ENCODE measurements around the gene GRAMD1B. TPM values are rescaled to one million over a fixed set of nuclear protein-coding genes. Genes with fewer than 3 reads are reported as not detected.
"Not testable (repeated sequence)": the region's sequence is repeated elsewhere in the genome, so short reads cannot be mapped to it uniquely, and the experiment has no call there.

Gene GRAMD1B
- polyA plus RNA-seq, 3 donors, result 11.9 to 15.3 (median 12.8) TPM

DNA sequence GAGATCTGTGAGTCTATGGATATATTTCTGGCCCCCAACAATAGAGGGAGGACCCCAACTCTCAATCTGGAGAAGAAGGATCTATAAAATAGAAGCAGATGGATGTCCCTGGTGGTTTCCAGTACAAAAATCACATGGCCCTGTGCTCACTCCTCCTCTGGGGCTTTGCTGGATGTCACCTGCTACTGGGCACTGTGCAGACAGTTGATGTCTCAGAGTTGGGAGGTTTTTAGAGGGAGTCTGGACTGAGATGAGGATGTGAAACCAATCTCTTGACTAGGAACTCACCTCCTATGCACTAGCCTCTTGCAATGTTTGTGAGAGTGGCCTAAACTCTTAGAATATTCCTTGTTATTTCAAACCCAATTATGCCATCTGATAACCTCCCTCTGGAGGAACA, 117.1 kb downstream of the GRAMD1B start:
- no peak for DNase-seq (ENCODE audit: extremely low read depth in 1 of 11, low read depth in 9 of 11, low spot score in 4 of 11)

GRCh38 chr11:123548774-123549173, 118.7 kb downstream of the GRAMD1B start:
- DNase-seq (ENCODE audit: extremely low read depth in 1 of 11, low read depth in 9 of 11, low spot score in 4 of 11), result no peak

- no peak for DNase-seq (ENCODE audit: extremely low read depth in 1 of 11, low read depth in 9 of 11, low spot score in 4 of 11)
These were observed 120.2 kb downstream of the GRAMD1B start for GRCh38 chr11:123549926-123550917.

- DNase-seq (ENCODE audit: extremely low read depth in 1 of 11, low read depth in 9 of 11, low spot score in 4 of 11), result no peak
These were observed 121.0 kb downstream of the GRAMD1B start for GRCh38 chr11:123551079-123551478.

GRCh38 chr11:123556633-123557032, 126.6 kb downstream of the GRAMD1B start:
- DNase-seq (ENCODE audit: extremely low read depth in 1 of 11, low read depth in 9 of 11, low spot score in 4 of 11), result no peak

- DNase-seq (ENCODE audit: extremely low read depth in 1 of 11, low read depth in 9 of 11, low spot score in 4 of 11), result no peak
These were observed 128.7 kb downstream of the GRAMD1B start for GRCh38 chr11:123558536-123559315.

GRCh38 chr11:123559523-123559955, 129.5 kb downstream of the GRAMD1B start:
- no peak for DNase-seq (ENCODE audit: extremely low read depth in 1 of 11, low read depth in 9 of 11, low spot score in 4 of 11)

GRCh38 chr11:123560006-123560405, 129.9 kb downstream of the GRAMD1B start:
- peak in 4 of 11 donors; percentile 45 to 68 (median 63) for DNase-seq (ENCODE audit: extremely low read depth in 1 of 11, low read depth in 9 of 11, low spot score in 4 of 11)

DNA sequence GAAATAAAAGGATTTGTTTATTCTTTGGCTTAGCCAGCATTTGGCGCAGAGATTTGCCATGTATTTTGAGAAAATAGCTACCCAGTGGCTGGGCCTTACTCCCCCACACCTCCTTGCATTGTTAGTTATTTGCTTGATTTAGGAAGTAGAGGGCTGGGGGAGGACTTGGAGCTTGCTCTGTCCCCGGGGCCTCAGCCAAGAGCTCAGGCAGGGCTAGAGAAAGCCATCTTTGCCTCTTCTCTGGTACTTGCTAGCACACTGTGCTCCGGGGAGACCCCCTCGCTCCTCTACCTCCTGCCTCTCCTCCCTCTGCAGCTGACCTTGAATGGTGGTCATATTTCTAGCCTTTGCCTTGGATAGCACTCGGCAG, 131.3 kb downstream of the GRAMD1B start:
- peak in 1 of 11 donors; percentile 11 for DNase-seq (ENCODE audit: extremely low read depth in 1 of 11, low read depth in 9 of 11, low spot score in 4 of 11)

DNA sequence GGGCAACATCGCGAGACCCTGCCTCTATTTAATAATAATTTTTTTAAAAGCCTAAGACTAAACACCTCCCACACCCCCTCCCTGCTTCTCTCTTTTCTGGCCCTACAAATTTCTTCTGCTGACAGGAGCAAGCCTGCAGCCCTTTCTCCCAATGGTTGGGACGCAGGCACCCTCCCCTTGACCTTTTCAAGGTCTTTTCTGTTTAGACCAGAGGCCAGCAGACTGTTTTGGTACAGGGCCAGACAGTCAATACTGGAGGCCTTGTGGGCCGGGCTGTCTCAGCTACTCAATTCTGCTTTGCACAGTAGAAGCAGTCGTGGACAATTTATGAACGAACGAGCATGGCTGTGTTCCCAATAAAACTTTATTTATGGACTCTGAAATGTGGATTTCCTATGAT, 132.1 kb downstream of the GRAMD1B start:
- peak in 2 of 11 donors; percentile 35 to 51 for DNase-seq (ENCODE audit: extremely low read depth in 1 of 11, low read depth in 9 of 11, low spot score in 4 of 11)

DNA sequence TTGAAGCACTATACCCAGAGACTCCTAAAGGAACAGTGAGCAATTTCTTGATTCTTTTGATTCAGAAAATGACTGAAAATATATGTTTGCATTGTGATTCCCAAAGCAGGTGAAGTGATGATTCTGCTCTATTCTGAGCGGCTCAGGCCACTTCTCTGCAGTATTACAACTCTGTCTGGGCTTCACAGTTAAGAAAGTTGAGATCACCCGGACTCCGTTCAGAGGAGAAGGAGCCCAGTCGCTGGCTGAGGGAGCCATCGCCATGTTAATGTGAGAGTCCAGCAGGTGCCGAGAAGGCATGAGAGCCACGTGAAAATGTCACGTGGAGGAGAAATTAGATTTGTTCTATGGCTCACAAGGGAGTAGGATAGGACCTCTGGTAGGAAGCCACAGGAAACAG, 132.8 kb downstream of the GRAMD1B start:
- DNase-seq (ENCODE audit: extremely low read depth in 1 of 11, low read depth in 9 of 11, low spot score in 4 of 11), result no peak

- DNase-seq (ENCODE audit: extremely low read depth in 1 of 11, low read depth in 9 of 11, low spot score in 4 of 11), result no peak
These were observed 134.2 kb downstream of the GRAMD1B start for GRCh38 chr11:123564221-123564620.

GRCh38 chr11:123566852-123567251, 136.8 kb downstream of the GRAMD1B start:
- DNase-seq (ENCODE audit: extremely low read depth in 1 of 11, low read depth in 9 of 11, low spot score in 4 of 11), result no peak

DNA sequence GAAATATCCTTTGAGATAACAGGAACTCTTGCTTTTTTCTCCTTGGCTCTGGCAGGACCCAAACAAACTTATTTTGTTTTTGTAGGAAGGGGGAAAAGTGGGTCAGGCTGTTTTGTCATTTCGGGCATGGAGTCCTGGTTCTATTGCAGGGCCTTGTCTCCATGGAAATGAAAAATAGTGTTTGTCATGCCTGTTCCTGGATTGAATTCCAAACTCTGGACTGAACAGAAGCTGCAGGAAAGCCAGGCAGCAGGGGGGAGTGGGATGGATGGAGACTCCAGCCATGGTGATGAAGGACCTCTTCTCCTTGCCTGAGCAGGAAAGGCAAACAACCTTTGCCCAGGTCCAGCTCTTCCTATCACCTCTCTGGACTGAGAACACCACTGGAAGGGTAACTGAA, 137.4 kb downstream of the GRAMD1B start:
- DNase-seq (ENCODE audit: extremely low read depth in 1 of 11, low read depth in 9 of 11, low spot score in 4 of 11), result no peak

GRCh38 chr11:123568367-123568870, 138.3 kb downstream of the GRAMD1B start:
- DNase-seq (ENCODE audit: extremely low read depth in 1 of 11, low read depth in 9 of 11, low spot score in 4 of 11), result no peak

GRCh38 chr11:123569393-123569792, 139.3 kb downstream of the GRAMD1B start:
- DNase-seq (ENCODE audit: extremely low read depth in 1 of 11, low read depth in 9 of 11, low spot score in 4 of 11), result no peak

GRCh38 chr11:123570939-123571580, 141.0 kb downstream of the GRAMD1B start:
- no peak for DNase-seq (ENCODE audit: extremely low read depth in 1 of 11, low read depth in 9 of 11, low spot score in 4 of 11)

DNA sequence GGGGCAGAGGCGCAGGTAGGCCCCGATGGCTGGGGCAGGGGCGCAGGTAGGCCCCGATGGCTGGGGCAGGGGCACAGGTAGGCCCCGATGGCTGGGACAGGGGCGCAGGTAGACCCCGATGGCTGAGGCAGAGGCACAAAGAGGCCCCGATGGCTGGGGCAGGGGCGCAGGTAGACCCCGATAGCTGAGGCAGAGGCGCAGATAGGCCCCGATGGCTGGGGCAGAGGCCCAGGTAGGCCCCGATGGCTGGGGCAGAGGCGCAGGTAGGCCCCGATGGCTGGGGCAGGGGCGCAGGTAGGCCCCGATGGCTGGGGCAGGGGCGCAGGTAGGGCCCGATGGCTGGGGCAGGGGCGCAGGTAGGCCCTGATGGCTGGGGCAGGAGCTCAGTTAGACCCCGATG, 142.7 kb downstream of the GRAMD1B start:
- DNase-seq (ENCODE audit: extremely low read depth in 1 of 11, low read depth in 9 of 11, low spot score in 4 of 11), result not testable (repeated sequence)

DNA sequence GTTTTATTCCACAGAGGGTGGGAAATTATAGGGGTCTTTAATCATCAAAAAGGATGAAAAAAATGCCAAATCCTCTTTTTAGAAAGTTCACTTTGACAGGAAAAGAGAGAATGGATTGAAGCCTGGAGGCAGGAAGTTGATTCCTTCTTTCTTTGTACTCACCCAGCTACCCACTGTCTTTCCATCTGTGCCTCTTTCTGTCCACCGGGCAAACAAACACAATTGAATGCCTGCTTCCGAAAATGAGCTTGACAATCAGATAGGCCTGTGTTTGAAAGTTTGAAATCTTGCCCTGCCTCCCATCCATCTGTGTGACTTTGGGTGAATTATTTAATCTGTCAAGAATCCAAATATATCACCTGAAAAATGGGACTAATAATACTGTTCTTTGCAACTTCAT, 143.2 kb downstream of the GRAMD1B start:
- DNase-seq (ENCODE audit: extremely low read depth in 1 of 11, low read depth in 9 of 11, low spot score in 4 of 11), result no peak

All from renal cortex interstitium (tissue), 11 donors.